GM12892 (cell line): ENCODE data around the gene PAQR8.

Experiments used
- DNase-seq: peaks from one replicate; pipeline ENCODE4 v3.0.0; 2011; ENCODE audit not compliant: insufficient read length
- FAIRE-seq: peaks from 2 replicates; lab custom pipeline; 2011; peaks lifted over from hg19 to GRCh38; lab: Jason Lieb, UNC
- POLR2A ChIP-seq: IDR thresholded peaks from 2 replicates; pipeline ENCODE4 v1.6.1; 2011; ENCODE audit warnings: low read depth, low read length, control low read depth
- POLR2AphosphoS5 ChIP-seq: IDR thresholded peaks from 2 replicates; pipeline ENCODE4 v1.6.1; 2011; ENCODE audit warnings: low read depth, low read length, control low read depth
- TAF1 ChIP-seq: IDR thresholded peaks from 2 replicates; pipeline ENCODE4 v1.6.1; 2011; ENCODE audit warnings: low read depth, mild to moderate bottlenecking, control low read depth, low read length, borderline replicate concordance

PAQR8 gene

GRCh38 chr6:52352239-52353018, 9.5 kb upstream of the PAQR8 start:
- TF ChIP-seq TAF1 (no peak), POLR2AphosphoS5 (no peak), POLR2A (no peak)
- FAIRE-seq (peak; percentile 83), DNase-seq (no peak)

GRCh38 chr6:52356017-52356416, 5.9 kb upstream of the PAQR8 start:
- FAIRE-seq = no peak
- DNase-seq = no peak
- TF ChIP-seq POLR2A (no peak), POLR2AphosphoS5 (no peak), TAF1 (no peak)

GRCh38 chr6:52359403-52359802, 2.5 kb upstream of the PAQR8 start:
- TF ChIP-seq POLR2AphosphoS5 (no peak), POLR2A (no peak), TAF1 (no peak)
- DNase-seq (no peak), FAIRE-seq (no peak)

- peak; percentile 77 for FAIRE-seq
- DNase-seq = no peak
- TF ChIP-seq TAF1 = no peak
- TF ChIP-seq POLR2AphosphoS5 = no peak
- no peak for TF ChIP-seq POLR2A
Measured at GRCh38 chr6:52360028-52360427, 1.9 kb upstream of the PAQR8 start.

- FAIRE-seq = no peak
- no peak for DNase-seq
- no peak for TF ChIP-seq POLR2A
Measured at GRCh38 chr6:52360601-52361413, 1.1 kb upstream of the PAQR8 start.

- DNase-seq = no peak
- no peak for TF ChIP-seq TAF1
- no peak for TF ChIP-seq POLR2AphosphoS5
- TF ChIP-seq POLR2A = no peak
- FAIRE-seq = peak; percentile 76
Measured at GRCh38 chr6:52361414-52361944, 472 bp upstream of the PAQR8 start.

- peak; percentile 47 for DNase-seq
- TF ChIP-seq TAF1 = no peak
- no peak for TF ChIP-seq POLR2A
- no peak for TF ChIP-seq POLR2AphosphoS5
- peak; percentile 80 for FAIRE-seq
Measured at GRCh38 chr6:52362443-52363227, 684 bp downstream of the PAQR8 start.

GRCh38 chr6:52363228-52363867, 1.4 kb downstream of the PAQR8 start:
- no peak for TF ChIP-seq TAF1
- TF ChIP-seq POLR2AphosphoS5 = no peak
- no peak for TF ChIP-seq POLR2A
- DNase-seq (no peak), FAIRE-seq (peak; percentile 9)

GRCh38 chr6:52364480-52365166, 2.7 kb downstream of the PAQR8 start:
- TF ChIP-seq POLR2AphosphoS5 (no peak), TAF1 (no peak)
- FAIRE-seq = peak; percentile 38
- no peak for DNase-seq

- no peak for FAIRE-seq
- DNase-seq = no peak
- TF ChIP-seq TAF1 (no peak), POLR2AphosphoS5 (no peak), POLR2A (no peak)
Measured at GRCh38 chr6:52365317-52365716, 3.4 kb downstream of the PAQR8 start.
